Panc1 (cell line): Measurements from ENCODE around the gene IDNK. TPM values are rescaled to one million over a fixed set of nuclear protein-coding genes. Genes with fewer than 3 reads are reported as not detected.

ENCODE experiments used
- ATAC-seq: fragments of 200-7000 bp; cut with Tn5 transposase; 2 replicates; pipeline ENCODE4 v1.9.1; 2020; ENCODE audit warnings: mild to moderate bottlenecking, moderate library complexity
- BruUV-seq: library from RNA; stranded (reverse); fragments of 400-500 nt; replicated peaks from 2 replicates; lab custom pipeline; 2021; lab: Mats Ljungman, UMichigan
- CTCF ChIA-PET: fragments of 300-600 bp; sonication (Branson Sonifier 250); formaldehyde crosslinking; loops from one replicate; lab custom pipeline; 2022; ENCODE audit warnings: antibody characterized with exemption; lab: Charles Lee
- POLR2A ChIA-PET: fragments of 300-600 bp; sonication (Branson Sonifier 250); formaldehyde crosslinking; loops from one replicate; lab custom pipeline; 2022; ENCODE audit warnings: antibody characterized with exemption; lab: Charles Lee
- DNase-seq: peaks from one replicate; pipeline ENCODE4 v3.0.0-alpha.2; 2010; ENCODE audit warnings: low read depth, low spot score
- H3K27ac ChIP-seq: 2 replicates; pipeline ENCODE4 v1.5.1; 2011; ENCODE audit warnings: mild to moderate bottlenecking, low read length, inconsistent platforms
- H3K27me3 ChIP-seq: fragments of 200-500 bp; sonication (Bioruptor generic); 2 replicates; pipeline ENCODE4 v1.6.0; 2014; ENCODE audit warnings: low read length, inconsistent platforms; ENCODE audit not compliant: control insufficient read depth, insufficient read depth
- H3K36me3 ChIP-seq: fragments of 200-500 bp; sonication (Bioruptor generic); 2 replicates; pipeline ENCODE4 v1.5.1; 2014; ENCODE audit warnings: inconsistent platforms, mild to moderate bottlenecking, low read length, moderate library complexity; ENCODE audit not compliant: control insufficient read depth, insufficient read depth
- H3K4me1 ChIP-seq: 2 replicates; pipeline ENCODE4 v1.5.1; 2011; ENCODE audit warnings: inconsistent platforms, mild to moderate bottlenecking, low read length, moderate library complexity; ENCODE audit not compliant: control insufficient read depth, insufficient read depth
- H3K4me3 ChIP-seq, 2 experiments: 2 replicates each; pipeline ENCODE4 v1.5.1; 2011 to 2012; ENCODE audit warnings: low read depth in 2 of 2, low read length in 2 of 2, mild to moderate bottlenecking in 2 of 2, inconsistent platforms in 1 of 2, moderate library complexity in 1 of 2
- H3K9me3 ChIP-seq: fragments of 200-500 bp; sonication (Bioruptor generic); 2 replicates; pipeline ENCODE4 v1.5.1; 2014; ENCODE audit warnings: low read depth, mild to moderate bottlenecking, inconsistent platforms, low read length, moderate library complexity; ENCODE audit not compliant: control insufficient read depth, insufficient read depth
- CTCF ChIP-seq: fragments of 450-650 bp; IDR thresholded peaks from 2 replicates; pipeline ENCODE4 v1.5.1; 2017; ENCODE audit warnings: mild to moderate bottlenecking
- POLR2AphosphoS5 ChIP-seq: IDR thresholded peaks from 2 replicates; pipeline ENCODE4 v1.6.1; 2012; ENCODE audit warnings: mild to moderate bottlenecking, low read depth, low read length, moderate library complexity
- SIN3A ChIP-seq: IDR thresholded peaks from 2 replicates; pipeline ENCODE4 v1.6.1; 2012; ENCODE audit warnings: low read depth, mild to moderate bottlenecking, low read length, moderate library complexity, borderline replicate concordance; ENCODE audit not compliant: insufficient read depth
- TCF7L2 ChIP-seq: IDR thresholded peaks from 2 replicates; pipeline ENCODE4 v1.6.1; 2011; ENCODE audit warnings: mild to moderate bottlenecking, low read depth, low read length, inconsistent platforms
- in situ Hi-C: cut with HindIII; loops from 2 replicates; pipeline ENCODE4 v1.10.0; 2016; ENCODE audit warnings: low sequenced_read_pairs, low pct_unique_long_range_greater_than_20kb
- intact Hi-C: fragments of 100-400 bp; cut with micrococcal nuclease; formaldehyde crosslinking; loops from one replicate; pipeline ENCODE4 v1.10.0; 2022; ENCODE audit not compliant: unreplicated experiment
- total RNA-seq: library from RNA; stranded (reverse); gene quantifications from one replicate; pipeline ENCODE4 v1.2.1, GENCODE V29; 2021; ENCODE audit not compliant: unreplicated experiment
- TF ChIP-seq, protein P1 (sequence below), 2 experiments: IDR thresholded peaks; 2 replicates each; pipeline ENCODE4 v1.6.1; 2011 to 2012; ENCODE audit warnings: low read depth in 2 of 2, control low read depth in 1 of 2, low read length in 1 of 2, mild to moderate bottlenecking in 1 of 2, moderate library complexity in 1 of 2; ENCODE audit not compliant: insufficient read depth in 1 of 2

The IDNK gene
- total RNA-seq, 1 experiment from 2014 or later: 1.9 TPM

GRCh38 chr9:83636813-83637212 is 13.9 kb downstream of the IDNK start:
- DNase-seq (no peak), ATAC-seq (no peak)
- Histone ChIP-seq H3K27ac (no peak overlapping the region), H3K9me3 (no peaks in the 10 kb centered on the region), H3K36me3 (no peaks in the 10 kb centered on the region), H3K4me1 (no peaks in the 10 kb centered on the region), H3K27me3 (no peaks in the 10 kb centered on the region), H3K4me3 (no peak overlapping the region)
- no TSS peak for BruUV-seq
- no peak for TF ChIP-seq SIN3A
- no peak for TF ChIP-seq CTCF
- TF ChIP-seq, protein P1, sequence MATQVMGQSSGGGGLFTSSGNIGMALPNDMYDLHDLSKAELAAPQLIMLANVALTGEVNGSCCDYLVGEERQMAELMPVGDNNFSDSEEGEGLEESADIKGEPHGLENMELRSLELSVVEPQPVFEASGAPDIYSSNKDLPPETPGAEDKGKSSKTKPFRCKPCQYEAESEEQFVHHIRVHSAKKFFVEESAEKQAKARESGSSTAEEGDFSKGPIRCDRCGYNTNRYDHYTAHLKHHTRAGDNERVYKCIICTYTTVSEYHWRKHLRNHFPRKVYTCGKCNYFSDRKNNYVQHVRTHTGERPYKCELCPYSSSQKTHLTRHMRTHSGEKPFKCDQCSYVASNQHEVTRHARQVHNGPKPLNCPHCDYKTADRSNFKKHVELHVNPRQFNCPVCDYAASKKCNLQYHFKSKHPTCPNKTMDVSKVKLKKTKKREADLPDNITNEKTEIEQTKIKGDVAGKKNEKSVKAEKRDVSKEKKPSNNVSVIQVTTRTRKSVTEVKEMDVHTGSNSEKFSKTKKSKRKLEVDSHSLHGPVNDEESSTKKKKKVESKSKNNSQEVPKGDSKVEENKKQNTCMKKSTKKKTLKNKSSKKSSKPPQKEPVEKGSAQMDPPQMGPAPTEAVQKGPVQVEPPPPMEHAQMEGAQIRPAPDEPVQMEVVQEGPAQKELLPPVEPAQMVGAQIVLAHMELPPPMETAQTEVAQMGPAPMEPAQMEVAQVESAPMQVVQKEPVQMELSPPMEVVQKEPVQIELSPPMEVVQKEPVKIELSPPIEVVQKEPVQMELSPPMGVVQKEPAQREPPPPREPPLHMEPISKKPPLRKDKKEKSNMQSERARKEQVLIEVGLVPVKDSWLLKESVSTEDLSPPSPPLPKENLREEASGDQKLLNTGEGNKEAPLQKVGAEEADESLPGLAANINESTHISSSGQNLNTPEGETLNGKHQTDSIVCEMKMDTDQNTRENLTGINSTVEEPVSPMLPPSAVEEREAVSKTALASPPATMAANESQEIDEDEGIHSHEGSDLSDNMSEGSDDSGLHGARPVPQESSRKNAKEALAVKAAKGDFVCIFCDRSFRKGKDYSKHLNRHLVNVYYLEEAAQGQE (IDR thresholded peaks at IDR 0.05; ENCODE audit: insufficient read depth in 1 of 2, low read depth in 2 of 2, low read length in 1 of 2): no peak
- TF ChIP-seq TCF7L2: no peak
- no peak for TF ChIP-seq POLR2AphosphoS5
- ChIA-PET POLR2A (no interaction called here), CTCF (no interaction called here)
- intact Hi-C loops: no loop called here
- in situ Hi-C loops: no loop called here

DNA sequence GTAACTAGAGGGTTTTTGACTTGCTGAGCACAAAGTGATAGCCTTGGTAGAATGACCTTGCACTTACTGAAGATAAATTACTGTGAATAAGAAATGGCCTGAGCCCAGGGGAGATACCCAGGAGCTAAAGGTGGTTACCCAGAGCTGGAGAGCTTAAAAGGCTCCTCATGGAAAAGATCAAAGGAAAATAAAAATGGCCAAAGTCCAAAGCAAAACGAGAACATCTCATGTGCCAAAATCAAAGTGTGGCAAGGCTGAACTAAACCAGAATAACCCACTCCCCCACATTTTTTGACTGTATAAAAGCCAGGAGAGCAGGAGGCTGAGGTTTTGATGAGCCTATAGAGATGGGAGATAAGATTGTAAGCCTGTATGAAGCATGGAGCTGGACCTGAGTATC is 14.4 kb downstream of the IDNK start:
- no peak for TF ChIP-seq SIN3A
- no peak for TF ChIP-seq TCF7L2
- no peak for TF ChIP-seq CTCF
- TF ChIP-seq POLR2AphosphoS5: no peak
- TF ChIP-seq, protein P1 (IDR thresholded peaks at IDR 0.05; ENCODE audit: insufficient read depth in 1 of 2, low read depth in 2 of 2, low read length in 1 of 2): no peak
- ChIA-PET CTCF (interaction anchor here (0.6 kb wide), 1 partner anchor 43 kb away, joined by 4 read pairs; no protein-coding TSS in a partner anchor), POLR2A (no interaction called here)
- DNase-seq (no peak), ATAC-seq (no peak)
- Histone ChIP-seq H3K27ac (no peak overlapping the region), H3K36me3 (no peaks in the 10 kb centered on the region), H3K27me3 (no peaks in the 10 kb centered on the region), H3K4me3 (no peak overlapping the region), H3K4me1 (no peaks in the 10 kb centered on the region), H3K9me3 (no peaks in the 10 kb centered on the region)
- no TSS peak for BruUV-seq
- intact Hi-C loops (no loop called here), in situ Hi-C loops (no loop called here)
